Hematopoietic multipotent progenitor cell treated with erythropoietin and hydrocortisone succinate and interleukin-3 and kit ligand, for 15 days (in vitro differentiated cells): ENCODE data around the gene RRAGC.
"Not testable (repeated sequence)": the region's sequence is repeated elsewhere in the genome, so short reads cannot be mapped to it uniquely, and the experiment has no call there.

Source experiments
- DNase-seq: peaks from one replicate; pipeline ENCODE4 v3.0.0-alpha.2; 2015; ENCODE audit warnings: low spot score

The RRAGC gene

GRCh38 chr1:38858833-38859560, 575 bp downstream of the RRAGC start:
- peak; percentile 62 for DNase-seq

GRCh38 chr1:38852780-38853179, 6.8 kb downstream of the RRAGC start:
- no peak for DNase-seq

- DNase-seq = no peak
These were observed 11.5 kb downstream of the RRAGC start for GRCh38 chr1:38848071-38848470.

- no peak for DNase-seq
These were observed 13.4 kb downstream of the RRAGC start for GRCh38 chr1:38846210-38846609.

- not testable (repeated sequence) for DNase-seq
These were observed 14.5 kb downstream of the RRAGC start for GRCh38 chr1:38845088-38845487.

- DNase-seq = no peak
These were observed 19.3 kb downstream of the RRAGC start for GRCh38 chr1:38840281-38840680.

GRCh38 chr1:38839363-38839762, 20.2 kb downstream of the RRAGC start:
- DNase-seq = no peak

- not testable (repeated sequence) for DNase-seq
These were observed 23.3 kb downstream of the RRAGC start for GRCh38 chr1:38836316-38836715.

GRCh38 chr1:38834937-38835827, 24.4 kb downstream of the RRAGC start:
- peak; percentile 85 for DNase-seq

- no peak for DNase-seq
These were observed 25.3 kb downstream of the RRAGC start for GRCh38 chr1:38834221-38834782.

GRCh38 chr1:38833146-38833545, 26.4 kb downstream of the RRAGC start:
- no peak for DNase-seq

- no peak for DNase-seq
These were observed 27.2 kb downstream of the RRAGC start for GRCh38 chr1:38832370-38832734.

GRCh38 chr1:38831731-38832369, 27.7 kb downstream of the RRAGC start:
- DNase-seq = no peak

GRCh38 chr1:38829368-38829767, 30.2 kb downstream of the RRAGC start:
- no peak for DNase-seq

- DNase-seq = no peak
These were observed 32.3 kb downstream of the RRAGC start for GRCh38 chr1:38827318-38827717.

GRCh38 chr1:38826886-38827285, 32.7 kb downstream of the RRAGC start:
- DNase-seq = no peak

GRCh38 chr1:38826262-38826661, 33.3 kb downstream of the RRAGC start:
- no peak for DNase-seq

- no peak for DNase-seq
These were observed 38.7 kb downstream of the RRAGC start for GRCh38 chr1:38820860-38821259.

- no peak for DNase-seq
These were observed 40.1 kb downstream of the RRAGC start for GRCh38 chr1:38819516-38819915.

GRCh38 chr1:38819040-38819439, 40.5 kb downstream of the RRAGC start:
- no peak for DNase-seq

- no peak for DNase-seq
These were observed 41.2 kb downstream of the RRAGC start for GRCh38 chr1:38818175-38818976.
